Measurements from ENCODE around the gene CRTC3.
"Not testable (repeated sequence)": the region's sequence is repeated elsewhere in the genome, so short reads cannot be mapped to it uniquely, and the experiment has no call there.

CRTC3 gene

GRCh38 chr15:90654233-90655136 is 124.8 kb downstream of the CRTC3 start:
- no peak for DNase-seq

GRCh38 chr15:90657520-90658172 is 127.9 kb downstream of the CRTC3 start:
- DNase-seq = peak; percentile 55

- DNase-seq = no peak
Observed at GRCh38 chr15:90659481-90659880, 129.8 kb downstream of the CRTC3 start.

GRCh38 chr15:90660195-90660998 is 130.7 kb downstream of the CRTC3 start:
- DNase-seq = peak; percentile 92

GRCh38 chr15:90660999-90661330 is 131.2 kb downstream of the CRTC3 start:
- not testable (repeated sequence) for DNase-seq

- DNase-seq = not testable (repeated sequence)
Observed at GRCh38 chr15:90664081-90664461, 134.3 kb downstream of the CRTC3 start.

- DNase-seq = peak; percentile 49
Observed at GRCh38 chr15:90664650-90665287, 135.0 kb downstream of the CRTC3 start.

- peak; percentile 81 for DNase-seq
Observed at GRCh38 chr15:90665288-90666134, 135.8 kb downstream of the CRTC3 start.

- DNase-seq = no peak
Observed at GRCh38 chr15:90666135-90666909, 136.6 kb downstream of the CRTC3 start.

GRCh38 chr15:90667073-90667754 is 137.5 kb downstream of the CRTC3 start:
- no peak for DNase-seq

- DNase-seq = not testable (repeated sequence)
Observed at GRCh38 chr15:90667755-90668345, 138.1 kb downstream of the CRTC3 start.

GRCh38 chr15:90670631-90671030 is 140.9 kb downstream of the CRTC3 start:
- not testable (repeated sequence) for DNase-seq

- no peak for DNase-seq
Observed at GRCh38 chr15:90671216-90671615, 141.5 kb downstream of the CRTC3 start.

- not testable (repeated sequence) for DNase-seq
Observed at GRCh38 chr15:90673357-90673756, 143.6 kb downstream of the CRTC3 start.

GRCh38 chr15:90674476-90674875 is 144.8 kb downstream of the CRTC3 start:
- DNase-seq = no peak

GRCh38 chr15:90675464-90675863 is 145.7 kb downstream of the CRTC3 start:
- DNase-seq = no peak

GRCh38 chr15:90677807-90678790 is 148.4 kb downstream of the CRTC3 start:
- no peak for DNase-seq

GRCh38 chr15:90679959-90680358 is 150.2 kb downstream of the CRTC3 start:
- DNase-seq = no peak
